ENCODE measurements around the gene HESX1. TPM values are rescaled to one million over a fixed set of nuclear protein-coding genes. Genes with fewer than 3 reads are reported as not detected.

The HESX1 gene
- total and polyA plus RNA-seq, 12 donors: 0.79 to 3.7 (median 1.5) TPM; not detected in 1

- no peak for DNase-seq
- no peak overlapping the region for H3K27ac ChIP-seq
- H3K9me3 ChIP-seq (replicated peaks in 1 of 3): no peaks in the 10 kb centered on the region
- H3K27me3 ChIP-seq: no peaks in the 10 kb centered on the region
- H3K36me3 ChIP-seq (replicated peaks in 1 of 2): no peaks in the 10 kb centered on the region
- TF ChIP-seq POLR2A (IDR thresholded peaks at IDR 0.05) (no peak), CTCF (IDR thresholded peaks at IDR 0.05) (no peak)
- no peak overlapping the region for H3K4me3 ChIP-seq
- intact Hi-C loops (cut with DNase I): no loop called here
- no peaks in the 10 kb centered on the region for H3K4me1 ChIP-seq (replicated peaks in 1 of 2)
- 70 to 78% (median 74%) methylated on average over 3 of the region's 3 CpGs for WGBS, 4 donors
These were observed 41.5 kb downstream of the HESX1 start for GRCh38 chr3:57158325-57158724.

- H3K4me3 ChIP-seq: no peak overlapping the region
- H3K27ac ChIP-seq: no peak overlapping the region
- H3K27me3 ChIP-seq: no peaks in the 10 kb centered on the region
- H3K36me3 ChIP-seq (replicated peaks in 1 of 2): no peaks in the 10 kb centered on the region
- no peak for DNase-seq
- WGBS, 4 donors: 66 to 69% (median 68%) methylated on average over 10 of the region's 10 CpGs
- intact Hi-C loops (cut with DNase I): no loop called here
- H3K9me3 ChIP-seq (replicated peaks in 1 of 3): no peaks in the 10 kb centered on the region
- H3K4me1 ChIP-seq (replicated peaks in 1 of 2): no peaks in the 10 kb centered on the region
- no peak for TF ChIP-seq CTCF (IDR thresholded peaks at IDR 0.05)
- TF ChIP-seq POLR2A (IDR thresholded peaks at IDR 0.05): no peak
These were observed 42.2 kb downstream of the HESX1 start for GRCh38 chr3:57157545-57157944.

- 88 to 93% (median 89%) methylated on average over 3 of the region's 3 CpGs for WGBS, 4 donors
- Histone ChIP-seq H3K9me3 (replicated peaks in 1 of 3) (no peaks in the 10 kb centered on the region), H3K27ac (no peak overlapping the region), H3K4me1 (replicated peaks in 1 of 2) (no peaks in the 10 kb centered on the region), H3K36me3 (replicated peaks in 1 of 2) (no peaks in the 10 kb centered on the region), H3K4me3 (no peak overlapping the region), H3K27me3 (no peaks in the 10 kb centered on the region)
- TF ChIP-seq CTCF (IDR thresholded peaks at IDR 0.05) (no peak), POLR2A (IDR thresholded peaks at IDR 0.05) (no peak)
- DNase-seq: no peak
- intact Hi-C loops (cut with DNase I): no loop called here
These were observed 44.5 kb downstream of the HESX1 start for GRCh38 chr3:57155310-57155643.

GRCh38 chr3:57154470-57155309, 45.1 kb downstream of the HESX1 start:
- Histone ChIP-seq H3K27ac (no peak overlapping the region), H3K4me3 (no peak overlapping the region), H3K9me3 (replicated peaks in 1 of 3) (no peaks in the 10 kb centered on the region), H3K27me3 (no peaks in the 10 kb centered on the region), H3K4me1 (replicated peaks in 1 of 2) (no peaks in the 10 kb centered on the region), H3K36me3 (replicated peaks in 1 of 2) (no peaks in the 10 kb centered on the region)
- intact Hi-C loops (cut with DNase I): no loop called here
- DNase-seq: peak in 1 of 7 donors; percentile 15
- 71 to 85% (median 76%) methylated on average over 15 of the region's 15 CpGs for WGBS, 4 donors
- TF ChIP-seq POLR2A (IDR thresholded peaks at IDR 0.05) (no peak), CTCF (IDR thresholded peaks at IDR 0.05) (no peak)

All from adrenal gland (tissue), 12 donors.